ENCODE results near the gene PCF11. TPM values are rescaled to one million over a fixed set of nuclear protein-coding genes. Genes with fewer than 3 reads are reported as not detected.

Gene PCF11
- total RNA-seq, 2 donors from 2014 or later, result 39.2 to 46.0 TPM

DNA sequence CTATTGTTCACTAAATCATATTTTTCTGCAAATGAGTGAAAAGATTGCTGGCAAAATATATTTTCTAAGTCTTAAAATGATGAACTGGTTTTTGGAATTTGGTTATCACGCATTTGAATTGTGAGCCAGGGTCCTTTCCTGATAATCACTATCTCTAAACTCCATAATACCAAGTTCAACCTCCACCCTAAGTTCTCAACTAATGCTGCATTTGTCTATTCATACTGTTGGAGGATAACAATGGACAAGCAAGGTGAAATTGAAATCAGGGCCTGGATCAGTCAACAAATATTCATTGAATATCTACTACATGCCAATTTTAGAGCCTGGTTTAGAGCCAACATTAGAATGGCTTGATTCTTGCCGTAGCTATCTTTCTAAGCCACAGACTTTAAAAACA, 4.7 kb upstream of the PCF11 start:
- no peak for DNase-seq
- no peaks in the 10 kb centered on the region for H3K9me3 ChIP-seq
- no peaks in the 10 kb centered on the region for H3K4me1 ChIP-seq
- TF ChIP-seq, protein P1, sequence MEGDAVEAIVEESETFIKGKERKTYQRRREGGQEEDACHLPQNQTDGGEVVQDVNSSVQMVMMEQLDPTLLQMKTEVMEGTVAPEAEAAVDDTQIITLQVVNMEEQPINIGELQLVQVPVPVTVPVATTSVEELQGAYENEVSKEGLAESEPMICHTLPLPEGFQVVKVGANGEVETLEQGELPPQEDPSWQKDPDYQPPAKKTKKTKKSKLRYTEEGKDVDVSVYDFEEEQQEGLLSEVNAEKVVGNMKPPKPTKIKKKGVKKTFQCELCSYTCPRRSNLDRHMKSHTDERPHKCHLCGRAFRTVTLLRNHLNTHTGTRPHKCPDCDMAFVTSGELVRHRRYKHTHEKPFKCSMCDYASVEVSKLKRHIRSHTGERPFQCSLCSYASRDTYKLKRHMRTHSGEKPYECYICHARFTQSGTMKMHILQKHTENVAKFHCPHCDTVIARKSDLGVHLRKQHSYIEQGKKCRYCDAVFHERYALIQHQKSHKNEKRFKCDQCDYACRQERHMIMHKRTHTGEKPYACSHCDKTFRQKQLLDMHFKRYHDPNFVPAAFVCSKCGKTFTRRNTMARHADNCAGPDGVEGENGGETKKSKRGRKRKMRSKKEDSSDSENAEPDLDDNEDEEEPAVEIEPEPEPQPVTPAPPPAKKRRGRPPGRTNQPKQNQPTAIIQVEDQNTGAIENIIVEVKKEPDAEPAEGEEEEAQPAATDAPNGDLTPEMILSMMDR (IDR thresholded peaks at IDR 0.05), result no peak
- H3K27ac ChIP-seq, result no peak overlapping the region
- H3K36me3 ChIP-seq, result no peaks in the 10 kb centered on the region
- H3K27me3 ChIP-seq, result no peaks in the 10 kb centered on the region
- no peak overlapping the region for H3K4me3 ChIP-seq
- no peak overlapping the region for H3K9ac ChIP-seq (ENCODE audit: low read depth in 2 of 2, low read length in 2 of 2)
- intact Hi-C loops (cut with DNase I), result loop anchor here (5.0 kb wide), 1 partner anchor 80 kb away; the partner anchor contains the start of gene RAB30

DNA sequence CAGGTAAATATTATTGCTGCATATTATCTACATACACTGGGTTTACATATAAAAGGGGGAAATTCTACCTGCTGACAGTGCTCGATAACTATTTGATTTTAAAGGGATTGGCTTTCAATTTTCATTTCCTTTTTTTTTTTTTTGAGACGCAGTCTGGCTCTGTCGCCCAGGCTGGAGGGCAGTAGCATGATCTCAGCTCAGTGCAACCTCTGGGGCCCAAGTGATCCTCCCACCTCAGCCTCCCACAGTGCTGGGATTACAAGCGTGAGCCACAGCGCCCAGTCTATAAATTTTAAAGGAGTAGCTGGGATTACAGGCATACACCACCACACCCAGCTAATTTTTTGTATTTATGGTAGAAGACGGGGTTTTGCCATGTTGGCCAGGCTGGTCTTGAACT, 3.2 kb upstream of the PCF11 start:
- TF ChIP-seq, protein P1 (IDR thresholded peaks at IDR 0.05), result no peak

DNA sequence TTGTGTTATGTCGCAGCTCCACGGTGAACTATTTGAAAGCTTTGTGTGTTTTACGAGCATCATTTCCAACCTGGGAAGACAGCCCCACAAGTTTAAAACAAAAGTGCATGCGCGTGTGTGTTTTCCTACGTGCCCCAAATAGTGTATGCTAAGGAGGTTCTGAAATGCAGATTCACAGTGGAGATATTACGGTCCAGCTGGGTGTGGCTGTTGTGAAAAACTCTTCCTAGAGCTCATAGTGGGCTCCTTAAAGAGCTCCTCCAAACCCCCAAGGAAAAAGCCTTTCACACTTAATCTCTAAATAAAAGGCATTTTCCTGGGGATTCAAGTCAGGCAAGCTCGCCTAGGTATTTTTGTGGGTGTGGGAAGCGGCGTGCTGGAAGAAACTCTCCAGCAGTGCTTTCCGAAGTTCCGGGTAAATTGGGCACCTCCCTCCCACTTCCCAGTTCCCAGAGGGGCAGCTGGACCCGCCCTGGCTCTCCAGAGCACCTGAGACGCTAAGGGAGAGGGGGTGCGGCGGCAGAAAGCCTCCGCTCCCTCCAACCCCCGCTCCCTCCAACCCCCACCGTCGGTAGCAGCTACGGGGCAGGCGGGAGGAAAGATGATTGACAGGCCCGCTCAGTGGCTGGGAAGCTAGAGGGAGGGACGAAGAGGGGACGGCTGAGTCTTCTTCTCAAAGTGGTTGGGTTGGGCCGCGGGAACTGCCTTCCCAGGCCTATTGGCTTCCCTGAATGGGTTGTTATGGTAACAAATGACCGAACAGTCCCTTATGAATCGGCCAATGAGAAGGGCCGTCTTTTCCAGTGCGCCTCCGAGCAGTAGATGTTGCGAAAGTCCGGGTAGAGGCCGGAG, 561 bp upstream of the PCF11 start:
- Histone ChIP-seq H3K9me3 (no peaks in the 10 kb centered on the region), H3K27me3 (no peaks in the 10 kb centered on the region), H3K4me3 (peak overlapping the region; percentile 62), H3K36me3 (no peaks in the 10 kb centered on the region), H3K27ac (peak overlapping the region; percentile 99), H3K9ac (ENCODE audit: low read depth in 2 of 2, low read length in 2 of 2) (peak overlapping the region; percentile 72 to 91), H3K4me1 (no peaks in the 10 kb centered on the region)
- peak; percentile 99 for DNase-seq
- intact Hi-C loops (cut with DNase I), result no loop called here
- TF ChIP-seq, protein P1 (IDR thresholded peaks at IDR 0.05), result no peak

More for the DNA sequence above, 3.2 kb upstream of the PCF11 start:
- H3K9me3 ChIP-seq, result no peaks in the 10 kb centered on the region
- no peak for DNase-seq
- no peak overlapping the region for H3K4me3 ChIP-seq
- H3K9ac ChIP-seq (ENCODE audit: low read depth in 2 of 2, low read length in 2 of 2), result no peak overlapping the region
- intact Hi-C loops (cut with DNase I), result loop anchor here (5.0 kb wide), 1 partner anchor 81 kb away; the partner anchor contains the start of gene RAB30
- H3K27me3 ChIP-seq, result no peaks in the 10 kb centered on the region
- H3K4me1 ChIP-seq, result no peaks in the 10 kb centered on the region
- no peak overlapping the region for H3K27ac ChIP-seq
- H3K36me3 ChIP-seq, result no peaks in the 10 kb centered on the region

DNA sequence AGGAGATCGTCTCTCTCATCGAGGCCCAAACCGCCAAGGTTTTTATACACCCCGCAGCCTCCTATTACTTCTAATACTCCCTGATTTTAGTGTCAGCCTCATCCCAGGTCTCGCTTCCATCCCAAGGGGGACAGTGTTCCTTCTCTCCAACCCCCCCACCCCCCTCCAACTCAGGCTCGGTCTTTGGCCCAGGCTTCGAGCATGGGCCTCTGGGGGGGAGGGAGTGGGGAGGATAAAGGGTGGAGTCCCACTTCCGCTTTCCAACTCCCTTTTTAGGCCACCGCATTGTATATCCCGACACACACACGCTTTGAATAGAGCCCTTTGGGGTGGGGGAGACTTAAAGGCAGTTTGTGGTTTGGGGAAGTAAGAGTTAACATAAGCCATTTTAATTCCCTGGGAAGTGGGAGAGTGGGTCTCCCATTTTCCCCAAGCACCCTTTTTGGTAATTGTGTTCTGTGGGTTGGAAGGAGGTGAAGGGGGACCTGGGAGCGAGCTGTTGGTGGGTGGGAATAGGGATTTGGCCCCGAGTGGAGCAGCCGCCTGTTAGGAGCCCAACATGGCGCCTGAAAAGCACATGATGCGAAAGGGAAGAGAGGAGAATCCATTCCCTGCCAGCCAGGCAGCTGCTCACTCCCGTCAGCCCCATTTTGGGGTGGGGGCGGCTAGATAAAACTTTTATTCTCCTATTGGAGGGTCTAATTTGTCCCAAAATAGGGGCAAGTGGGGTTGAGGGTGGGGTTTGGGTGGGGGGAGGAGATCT, 844 bp downstream of the PCF11 start:
- Histone ChIP-seq H3K9me3 (no peaks in the 10 kb centered on the region), H3K9ac (ENCODE audit: low read depth in 2 of 2, low read length in 2 of 2) (peak overlapping the region; percentile 87 to 100), H3K27ac (peak overlapping the region; percentile 97), H3K4me1 (no peaks in the 10 kb centered on the region), H3K27me3 (no peaks in the 10 kb centered on the region), H3K36me3 (no peaks in the 10 kb centered on the region), H3K4me3 (peak overlapping the region; percentile 70)
- TF ChIP-seq, protein P1 (IDR thresholded peaks at IDR 0.05), result no peak
- peak; percentile 65 for DNase-seq
- intact Hi-C loops (cut with DNase I), result no loop called here

DNA sequence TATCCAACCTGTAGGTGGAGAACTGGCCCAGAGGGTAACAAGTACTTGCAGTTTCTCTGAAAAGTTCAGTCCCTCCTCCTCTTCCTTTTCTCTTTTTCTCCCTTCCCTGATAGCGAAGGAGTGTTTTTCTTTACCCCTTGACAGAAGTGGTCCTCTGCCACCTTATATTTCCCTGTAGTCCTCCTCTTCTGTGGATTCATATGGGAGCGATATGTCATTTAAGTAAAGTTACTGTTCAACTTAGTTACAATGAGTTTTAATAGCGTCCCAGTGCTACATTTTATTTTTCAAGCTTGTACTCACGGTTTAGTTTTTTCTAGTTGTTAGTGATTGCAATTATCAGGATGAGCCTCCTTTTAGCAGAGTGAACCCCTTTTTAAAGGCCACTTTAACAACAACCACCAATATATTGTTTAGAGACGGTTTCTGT, 1.4 kb downstream of the PCF11 start:
- H3K27me3 ChIP-seq, result no peaks in the 10 kb centered on the region
- H3K9ac ChIP-seq (ENCODE audit: low read depth in 2 of 2, low read length in 2 of 2), result peak overlapping the region; percentile 87 to 100
- DNase-seq, result no peak
- peak overlapping the region; percentile 97 for H3K27ac ChIP-seq
- no peaks in the 10 kb centered on the region for H3K36me3 ChIP-seq
- TF ChIP-seq, protein P1 (IDR thresholded peaks at IDR 0.05), result no peak
- no peaks in the 10 kb centered on the region for H3K9me3 ChIP-seq
- H3K4me3 ChIP-seq, result peak overlapping the region; percentile 70
- intact Hi-C loops (cut with DNase I), result no loop called here
- H3K4me1 ChIP-seq, result no peaks in the 10 kb centered on the region
